Sigmoid colon (tissue), 7 donors: ENCODE results near the gene DIP2C. TPM values are rescaled to one million over a fixed set of nuclear protein-coding genes. Genes with fewer than 3 reads are reported as not detected.

Experiments
- DNase-seq: peaks from one replicate; pipeline ENCODE4 v3.0.0-alpha.2; 2019
- H3K27ac ChIP-seq, 4 donors: fragments of 200-600 bp; sonication (generic); one replicate each; pipeline ENCODE4 v1.5.1; 2016 to 2019; ENCODE audit warnings: mild to moderate bottlenecking in 1 of 4
- H3K27me3 ChIP-seq, 3 donors: fragments of 200-600 bp; sonication (generic); one replicate each; pipeline ENCODE4 v1.5.1; 2019; ENCODE audit warnings: mild to moderate bottlenecking in 1 of 3
- H3K36me3 ChIP-seq, 4 donors: fragments of 200-600 bp; sonication (generic); one replicate each; pipeline ENCODE4 v1.5.1; 2016 to 2019
- H3K4me1 ChIP-seq, 4 donors: fragments of 200-600 bp; sonication (generic); one replicate each; pipeline ENCODE4 v1.5.1; 2017 to 2019
- H3K4me3 ChIP-seq, 4 donors: fragments of 200-600 bp; sonication (generic); one replicate each; pipeline ENCODE4 v1.5.1; 2017 to 2019; ENCODE audit warnings: mild to moderate bottlenecking in 2 of 4, moderate library complexity in 1 of 4
- H3K9me3 ChIP-seq, 4 donors: fragments of 200-600 bp in 3 of 4; sonication (generic) in 3 of 4; one replicate each; pipeline versions ENCODE4 v1.5.1 to v1.6.1; 2013 to 2019
- CTCF ChIP-seq, 4 experiments: fragments of 450-650 bp in 3 of 4; fragments of 200-600 bp in 1 of 4; IDR thresholded peaks; one replicate each; pipeline ENCODE4 v1.5.1; 2016 to 2019; ENCODE audit warnings: antibody characterized with exemption in 4 of 4, mild to moderate bottlenecking in 3 of 4, moderate library complexity in 2 of 4
- EP300 ChIP-seq, 4 donors: sonication (generic); formaldehyde crosslinking; IDR thresholded peaks; one replicate each; pipeline ENCODE4 v1.6.1; 2017; ENCODE audit warnings: antibody characterized with exemption in 4 of 4
- POLR2A ChIP-seq, 2 donors: fragments of 450-650 bp; IDR thresholded peaks; one replicate each; pipeline ENCODE4 v1.6.1; 2016; ENCODE audit warnings: antibody characterized with exemption in 2 of 2, mild to moderate bottlenecking in 2 of 2, moderate library complexity in 2 of 2
- POLR2AphosphoS5 ChIP-seq, 4 donors: sonication (generic); formaldehyde crosslinking; IDR thresholded peaks; one replicate each; pipeline ENCODE4 v1.6.1; 2017; ENCODE audit warnings: antibody characterized with exemption in 4 of 4
- WGBS, 2 donors: extraction: QIAGEN DNeasy Blood & Tissue Kit; methylation state at CpG; one replicate each; pipeline ENCODE4 v1.1.7; 2013; 5-methylcytosine and 5-hydroxymethylcytosine counted together
- intact Hi-C: fragments of 100-400 bp; cut with DNase I; formaldehyde crosslinking; loops from one replicate; pipeline ENCODE4 v1.15.1; 2023
- polyA plus RNA-seq, 3 donors: library from polyadenylated mRNA; stranded (reverse); fragments of 200-250 nt; gene quantifications; one replicate each; pipeline ENCODE4 v1.2.3, GENCODE V29; 2013
- total RNA-seq, 4 donors: library from RNA; depleted of rRNA; stranded (reverse); fragments of >200 nt; gene quantifications; one replicate each; pipeline ENCODE4 v1.1.0, GENCODE V29; 2016
- donor health status: healthy with polysubstance abuse.
- donor health status: Bipolar disorder and iron deficiency.
- donor health status: healthy.

The DIP2C gene
- total and polyA plus RNA-seq, 7 donors, result 1.8 to 67.9 (median 42.1) TPM

GRCh38 chr10:398954-399353 lies 290.5 kb downstream of the DIP2C start:
- H3K36me3 ChIP-seq, result peaks cover 0 to 28% (median 7%) of the 10 kb centered on the region in 4 donors
- H3K4me3 ChIP-seq, result no peak overlapping the region
- 89 to 90% methylated on average over 22 of the region's 22 CpGs for WGBS, 2 donors
- peak; percentile 54 for DNase-seq
- peaks cover 0 to 32% (median 25%) of the 10 kb centered on the region in 4 donors for H3K4me1 ChIP-seq
- no peaks in the 10 kb centered on the region for H3K9me3 ChIP-seq
- TF ChIP-seq POLR2AphosphoS5 (IDR thresholded peaks at IDR 0.05), result no peak
- TF ChIP-seq CTCF (IDR thresholded peaks at IDR 0.05), result no peak
- no peak for TF ChIP-seq EP300 (IDR thresholded peaks at IDR 0.05)
- TF ChIP-seq POLR2A (IDR thresholded peaks at IDR 0.05), result no peak
- no peak overlapping the region for H3K27ac ChIP-seq
- H3K27me3 ChIP-seq, result no peaks in the 10 kb centered on the region
- intact Hi-C loops, result no loop called here

GRCh38 chr10:397321-398068 lies 292.0 kb downstream of the DIP2C start:
- DNase-seq, result no peak
- no peak overlapping the region for H3K4me3 ChIP-seq
- H3K27me3 ChIP-seq, result no peaks in the 10 kb centered on the region
- peak overlapping the region in 2 of 4 donors; percentile 64 to 66 for H3K27ac ChIP-seq
- no peaks in the 10 kb centered on the region for H3K9me3 ChIP-seq
- TF ChIP-seq POLR2AphosphoS5 (IDR thresholded peaks at IDR 0.05) (no peak), CTCF (IDR thresholded peaks at IDR 0.05) (no peak), POLR2A (IDR thresholded peaks at IDR 0.05) (no peak), EP300 (IDR thresholded peaks at IDR 0.05) (no peak)
- peaks cover 0 to 26% (median 7%) of the 10 kb centered on the region in 4 donors for H3K36me3 ChIP-seq
- peaks cover 0 to 32% (median 25%) of the 10 kb centered on the region in 4 donors for H3K4me1 ChIP-seq
- intact Hi-C loops, result no loop called here
- 89 to 91% methylated on average over 18 of the region's 18 CpGs for WGBS, 2 donors

- Histone ChIP-seq H3K4me1 (peaks cover 0 to 32% (median 26%) of the 10 kb centered on the region in 4 donors), H3K9me3 (no peaks in the 10 kb centered on the region), H3K27me3 (no peaks in the 10 kb centered on the region), H3K27ac (peak overlapping the region in 3 of 4 donors; percentile 45 to 66 (median 64)), H3K4me3 (no peak overlapping the region), H3K36me3 (peaks cover 0 to 26% (median 7%) of the 10 kb centered on the region in 4 donors)
- intact Hi-C loops, result no loop called here
- 69 to 78% methylated on average over 8 of the region's 8 CpGs for WGBS, 2 donors
- TF ChIP-seq POLR2A (IDR thresholded peaks at IDR 0.05), result no peak
- peak in 1 of 4 donors; percentile 14 for TF ChIP-seq POLR2AphosphoS5 (IDR thresholded peaks at IDR 0.05)
- no peak for TF ChIP-seq CTCF (IDR thresholded peaks at IDR 0.05)
- peak in 1 of 4 donors; percentile 22 for TF ChIP-seq EP300 (IDR thresholded peaks at IDR 0.05)
- DNase-seq, result no peak
These were observed 292.8 kb downstream of the DIP2C start for GRCh38 chr10:396535-397220.

GRCh38 chr10:396107-396506 lies 293.4 kb downstream of the DIP2C start:
- no peaks in the 10 kb centered on the region for H3K27me3 ChIP-seq
- peaks cover 0 to 36% (median 29%) of the 10 kb centered on the region in 4 donors for H3K4me1 ChIP-seq
- no peaks in the 10 kb centered on the region for H3K9me3 ChIP-seq
- H3K4me3 ChIP-seq, result no peak overlapping the region
- intact Hi-C loops, result no loop called here
- no peak for DNase-seq
- WGBS, 2 donors, result 83 to 85% methylated on average over 5 of the region's 5 CpGs
- H3K36me3 ChIP-seq, result peaks cover 0 to 26% (median 7%) of the 10 kb centered on the region in 4 donors
- peak overlapping the region in 3 of 4 donors; percentile 45 to 66 (median 64) for H3K27ac ChIP-seq
- TF ChIP-seq EP300 (IDR thresholded peaks at IDR 0.05) (no peak), CTCF (IDR thresholded peaks at IDR 0.05) (no peak), POLR2AphosphoS5 (IDR thresholded peaks at IDR 0.05) (no peak)
